ENCODE data around the gene SHISA9. TPM values are rescaled to one million over a fixed set of nuclear protein-coding genes. Genes with fewer than 3 reads are reported as not detected.

Gene SHISA9
- total and polyA plus RNA-seq, 4 donors, result under 0.01 to 0.46 (median 0.07) TPM

DNA sequence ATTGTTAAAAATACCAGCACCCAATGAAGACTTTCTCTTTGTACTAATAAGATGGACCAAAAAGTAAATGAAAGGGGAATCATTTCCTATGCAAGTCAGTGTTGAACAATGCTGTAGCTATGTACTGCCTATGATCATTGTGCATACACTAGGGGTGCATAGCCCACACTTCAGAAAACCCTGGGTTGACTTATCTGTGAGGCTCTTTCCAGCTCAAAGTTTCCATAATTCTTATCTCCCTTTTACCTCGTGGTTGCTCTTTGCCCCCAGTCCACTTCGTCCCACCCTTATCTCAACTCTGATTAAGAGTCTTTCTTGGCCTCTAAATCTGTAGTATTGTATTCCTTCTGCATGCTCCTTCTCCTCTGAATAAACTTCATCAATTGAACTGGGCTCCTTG lies 336.8 kb downstream of the SHISA9 start:
- ATAC-seq (ENCODE audit: insufficient read depth, low FRiP score) (no peak), DNase-seq (no peak)
- Histone ChIP-seq H3K27me3 (ENCODE audit: control insufficient read depth in 3 of 3, insufficient read depth in 3 of 3, low read length in 2 of 3) (no peaks in the 10 kb centered on the region), H3K9ac (ENCODE audit: insufficient read depth in 1 of 2, low read length in 2 of 2) (no peak overlapping the region), H3K36me3 (ENCODE audit: control insufficient read depth in 4 of 4, insufficient read depth in 4 of 4, low read length in 4 of 4) (no peaks in the 10 kb centered on the region), H3K4me1 (ENCODE audit: control insufficient read depth in 5 of 5, insufficient read depth in 5 of 5, low read length in 5 of 5) (no peaks in the 10 kb centered on the region), H3K4me3 (no peak overlapping the region), H3K27ac (ENCODE audit: low read depth in 1 of 2, low read length in 1 of 2) (no peak overlapping the region), H3K9me3 (ENCODE audit: control insufficient read depth in 4 of 4, insufficient read depth in 3 of 4, low read length in 3 of 4) (peaks cover 0 to 3% (median under 1%) of the 10 kb centered on the region in 4 donors)
- TF ChIP-seq, protein P1, sequence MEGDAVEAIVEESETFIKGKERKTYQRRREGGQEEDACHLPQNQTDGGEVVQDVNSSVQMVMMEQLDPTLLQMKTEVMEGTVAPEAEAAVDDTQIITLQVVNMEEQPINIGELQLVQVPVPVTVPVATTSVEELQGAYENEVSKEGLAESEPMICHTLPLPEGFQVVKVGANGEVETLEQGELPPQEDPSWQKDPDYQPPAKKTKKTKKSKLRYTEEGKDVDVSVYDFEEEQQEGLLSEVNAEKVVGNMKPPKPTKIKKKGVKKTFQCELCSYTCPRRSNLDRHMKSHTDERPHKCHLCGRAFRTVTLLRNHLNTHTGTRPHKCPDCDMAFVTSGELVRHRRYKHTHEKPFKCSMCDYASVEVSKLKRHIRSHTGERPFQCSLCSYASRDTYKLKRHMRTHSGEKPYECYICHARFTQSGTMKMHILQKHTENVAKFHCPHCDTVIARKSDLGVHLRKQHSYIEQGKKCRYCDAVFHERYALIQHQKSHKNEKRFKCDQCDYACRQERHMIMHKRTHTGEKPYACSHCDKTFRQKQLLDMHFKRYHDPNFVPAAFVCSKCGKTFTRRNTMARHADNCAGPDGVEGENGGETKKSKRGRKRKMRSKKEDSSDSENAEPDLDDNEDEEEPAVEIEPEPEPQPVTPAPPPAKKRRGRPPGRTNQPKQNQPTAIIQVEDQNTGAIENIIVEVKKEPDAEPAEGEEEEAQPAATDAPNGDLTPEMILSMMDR (IDR thresholded peaks at IDR 0.05; ENCODE audit: control extremely low read depth, extremely low read depth), result no peak
- WGBS, 2 donors, result 41 to 81% methylated on average over 2 of the region's 2 CpGs

DNA sequence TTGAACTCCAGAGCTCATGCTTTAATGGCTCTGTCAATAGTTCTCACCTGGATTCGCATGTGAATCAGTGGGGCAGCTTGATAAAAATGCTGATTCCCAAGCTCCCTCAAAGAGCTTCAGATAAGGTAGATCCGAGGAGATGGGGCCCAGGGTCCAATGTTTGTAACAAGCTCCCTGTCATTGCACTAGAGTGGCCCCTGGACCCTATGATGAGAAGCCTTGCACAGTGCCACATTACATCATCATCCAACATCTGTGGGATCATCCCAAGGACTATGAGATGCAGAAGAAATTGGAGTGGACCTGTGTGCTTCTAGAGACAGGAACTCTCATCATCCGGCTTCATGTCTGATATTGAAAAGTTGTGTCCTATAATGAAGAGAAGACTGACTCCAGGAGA lies 340.8 kb downstream of the SHISA9 start:
- Histone ChIP-seq H3K9me3 (ENCODE audit: control insufficient read depth in 4 of 4, insufficient read depth in 3 of 4, low read length in 3 of 4) (peaks cover 0 to 3% (median under 1%) of the 10 kb centered on the region in 4 donors), H3K9ac (ENCODE audit: insufficient read depth in 1 of 2, low read length in 2 of 2) (no peak overlapping the region), H3K4me3 (no peak overlapping the region), H3K27me3 (ENCODE audit: control insufficient read depth in 3 of 3, insufficient read depth in 3 of 3, low read length in 2 of 3) (no peaks in the 10 kb centered on the region), H3K27ac (ENCODE audit: low read depth in 1 of 2, low read length in 1 of 2) (no peak overlapping the region), H3K4me1 (ENCODE audit: control insufficient read depth in 5 of 5, insufficient read depth in 5 of 5, low read length in 5 of 5) (no peaks in the 10 kb centered on the region), H3K36me3 (ENCODE audit: control insufficient read depth in 4 of 4, insufficient read depth in 4 of 4, low read length in 4 of 4) (no peaks in the 10 kb centered on the region)
- no peak for ATAC-seq (ENCODE audit: insufficient read depth, low FRiP score)
- no peak for DNase-seq
- TF ChIP-seq, protein P1 (IDR thresholded peaks at IDR 0.05; ENCODE audit: control extremely low read depth, extremely low read depth), result no peak
- 80 to 91% methylated on average over 3 of the region's 3 CpGs for WGBS, 2 donors

DNA sequence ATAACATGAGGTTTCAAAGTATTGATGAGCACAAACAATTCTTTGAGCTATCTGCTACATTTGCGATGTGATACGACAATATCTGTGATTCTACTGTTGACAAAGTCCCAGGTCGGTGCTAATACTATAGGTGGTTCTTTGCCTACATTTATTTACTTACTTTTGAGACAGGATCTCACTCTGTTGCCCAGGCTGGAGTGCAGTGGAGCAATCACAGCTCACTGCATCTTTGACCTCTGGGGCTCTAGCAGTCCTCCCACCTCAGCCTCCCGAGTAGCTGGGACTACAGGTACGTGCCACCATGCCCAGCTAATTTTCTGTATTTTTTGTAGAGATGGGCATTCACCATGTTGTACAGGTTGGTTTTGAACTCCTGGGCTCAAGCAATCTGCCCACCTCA lies 343.4 kb downstream of the SHISA9 start:
- TF ChIP-seq, protein P1 (IDR thresholded peaks at IDR 0.05; ENCODE audit: control extremely low read depth, extremely low read depth), result no peak
- no peak overlapping the region for H3K9ac ChIP-seq (ENCODE audit: insufficient read depth in 1 of 2, low read length in 2 of 2)
- no peak overlapping the region for H3K4me3 ChIP-seq
- no peak for ATAC-seq (ENCODE audit: insufficient read depth, low FRiP score)
- no peaks in the 10 kb centered on the region for H3K4me1 ChIP-seq (ENCODE audit: control insufficient read depth in 5 of 5, insufficient read depth in 5 of 5, low read length in 5 of 5)
- H3K9me3 ChIP-seq (ENCODE audit: control insufficient read depth in 4 of 4, insufficient read depth in 3 of 4, low read length in 3 of 4), result peaks cover 0 to 3% (median under 1%) of the 10 kb centered on the region in 4 donors
- no peak for DNase-seq
- H3K36me3 ChIP-seq (ENCODE audit: control insufficient read depth in 4 of 4, insufficient read depth in 4 of 4, low read length in 4 of 4), result no peaks in the 10 kb centered on the region
- 84 to 89% methylated on average over 5 of the region's 5 CpGs for WGBS, 2 donors
- H3K27me3 ChIP-seq (ENCODE audit: control insufficient read depth in 3 of 3, insufficient read depth in 3 of 3, low read length in 2 of 3), result no peaks in the 10 kb centered on the region
- H3K27ac ChIP-seq (ENCODE audit: low read depth in 1 of 2, low read length in 1 of 2), result no peak overlapping the region

DNA sequence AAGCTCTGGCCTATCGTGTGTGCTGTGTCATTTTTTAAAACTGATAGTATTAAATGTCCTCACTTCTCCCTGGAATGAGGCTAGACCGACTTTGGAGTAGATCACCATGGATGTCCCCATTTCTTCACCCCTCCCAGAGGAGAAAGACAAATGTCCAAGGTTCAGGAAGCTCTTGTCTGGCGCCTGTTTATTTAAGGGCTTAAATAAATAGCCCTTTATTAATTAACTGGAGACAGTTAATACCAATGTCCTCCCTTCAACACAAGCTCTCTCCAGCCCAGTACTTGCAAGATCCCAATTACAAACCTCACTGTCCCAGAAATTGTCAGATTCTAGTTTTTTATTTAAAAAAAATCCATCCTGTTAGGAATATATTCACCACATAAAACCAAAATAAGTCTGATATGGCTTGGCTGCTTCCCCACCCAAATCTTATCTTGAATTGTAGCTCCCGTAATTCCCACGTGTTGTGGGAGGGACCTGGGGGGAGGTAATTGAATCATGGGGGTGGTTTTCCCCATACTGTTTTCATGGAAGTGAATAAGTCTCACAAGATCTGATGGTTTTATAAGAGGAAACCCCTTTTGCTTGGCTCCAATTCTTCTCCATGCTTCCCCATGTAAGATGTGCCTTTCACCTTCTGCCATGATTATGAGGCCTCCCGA lies 344.4 kb downstream of the SHISA9 start:
- Histone ChIP-seq H3K36me3 (ENCODE audit: control insufficient read depth in 4 of 4, insufficient read depth in 4 of 4, low read length in 4 of 4) (no peaks in the 10 kb centered on the region), H3K27me3 (ENCODE audit: control insufficient read depth in 3 of 3, insufficient read depth in 3 of 3, low read length in 2 of 3) (no peaks in the 10 kb centered on the region), H3K4me1 (ENCODE audit: control insufficient read depth in 5 of 5, insufficient read depth in 5 of 5, low read length in 5 of 5) (no peaks in the 10 kb centered on the region), H3K9ac (ENCODE audit: insufficient read depth in 1 of 2, low read length in 2 of 2) (no peak overlapping the region), H3K9me3 (ENCODE audit: control insufficient read depth in 4 of 4, insufficient read depth in 3 of 4, low read length in 3 of 4) (peaks cover 0 to 2% (median under 1%) of the 10 kb centered on the region in 4 donors), H3K27ac (ENCODE audit: low read depth in 1 of 2, low read length in 1 of 2) (no peak overlapping the region), H3K4me3 (no peak overlapping the region)
- 67 to 78% methylated on average over 6 of the region's 6 CpGs for WGBS, 2 donors
- DNase-seq (no peak), ATAC-seq (ENCODE audit: insufficient read depth, low FRiP score) (no peak)
- TF ChIP-seq, protein P1 (IDR thresholded peaks at IDR 0.05; ENCODE audit: control extremely low read depth, extremely low read depth), result no peak
